Parathyroid adenoma (tissue), 2 donors: Measurements from ENCODE around the gene CAMK1D.
A peak's percentile ranks its signal among the peaks of the same experiment; 100 is the strongest.

ENCODE experiments used
- H2AFZ ChIP-seq: fragments of 300-600 bp; sonication (generic); one replicate; pipeline ENCODE4 v1.7.0; 2017; ENCODE audit warnings: antibody characterized with exemption, mild to moderate bottlenecking
- H3K27ac ChIP-seq: fragments of 300-600 bp; sonication (generic); one replicate; pipeline ENCODE4 v1.7.0; 2017
- H3K27me3 ChIP-seq: fragments of 300-600 bp; sonication (generic); one replicate; pipeline ENCODE4 v1.7.0; 2017; ENCODE audit warnings: low read length; ENCODE audit not compliant: control insufficient read depth, insufficient read depth
- H3K36me3 ChIP-seq: fragments of 300-600 bp; sonication (generic); one replicate; pipeline ENCODE4 v1.7.0; 2017; ENCODE audit warnings: low read length; ENCODE audit not compliant: control insufficient read depth, insufficient read depth
- H3K4me1 ChIP-seq: fragments of 300-600 bp; sonication (generic); one replicate; pipeline ENCODE4 v1.7.0; 2017; ENCODE audit warnings: control low read depth
- H3K4me2 ChIP-seq: fragments of 300-600 bp; sonication (generic); one replicate; pipeline ENCODE4 v1.7.0; 2017; ENCODE audit warnings: low read length
- H3K4me3 ChIP-seq: fragments of 300-600 bp; sonication (generic); one replicate; pipeline ENCODE4 v1.7.0; 2017; ENCODE audit warnings: low read depth, low read length
- H3K79me2 ChIP-seq: fragments of 300-600 bp; sonication (generic); one replicate; pipeline ENCODE4 v1.7.0; 2017; ENCODE audit warnings: control low read depth
- H3K9ac ChIP-seq: fragments of 300-600 bp; sonication (generic); one replicate; pipeline ENCODE4 v1.7.0; 2017; ENCODE audit warnings: mild to moderate bottlenecking
- H3K9me3 ChIP-seq: fragments of 300-600 bp; sonication (generic); one replicate; pipeline ENCODE4 v1.7.0; 2017; ENCODE audit warnings: low read length; ENCODE audit not compliant: control insufficient read depth
- CTCF ChIP-seq: fragments of 300-600 bp; sonication (generic); IDR thresholded peaks from one replicate; pipeline ENCODE4 v1.7.0; 2017; ENCODE audit warnings: antibody characterized with exemption, mild to moderate bottlenecking
- donor health status: primary hyperparathyroidism.

The CAMK1D gene

GRCh38 chr10:12780634-12781601 is 431.6 kb downstream of the CAMK1D start:
- Histone ChIP-seq H2AFZ (no peak overlapping the region), H3K9ac (no peak overlapping the region), H3K4me2 (no peak overlapping the region), H3K79me2 (no peaks in the 10 kb centered on the region), H3K9me3 (no peaks in the 10 kb centered on the region), H3K27ac (no peak overlapping the region), H3K36me3 (no peaks in the 10 kb centered on the region), H3K4me1 (no peaks in the 10 kb centered on the region), H3K4me3 (no peak overlapping the region), H3K27me3 (no peaks in the 10 kb centered on the region)
- TF ChIP-seq CTCF: no peak

- no peak overlapping the region for H3K9ac ChIP-seq
- no peak overlapping the region for H3K27ac ChIP-seq
Measured at GRCh38 chr10:12781976-12782375, 432.6 kb downstream of the CAMK1D start.

DNA sequence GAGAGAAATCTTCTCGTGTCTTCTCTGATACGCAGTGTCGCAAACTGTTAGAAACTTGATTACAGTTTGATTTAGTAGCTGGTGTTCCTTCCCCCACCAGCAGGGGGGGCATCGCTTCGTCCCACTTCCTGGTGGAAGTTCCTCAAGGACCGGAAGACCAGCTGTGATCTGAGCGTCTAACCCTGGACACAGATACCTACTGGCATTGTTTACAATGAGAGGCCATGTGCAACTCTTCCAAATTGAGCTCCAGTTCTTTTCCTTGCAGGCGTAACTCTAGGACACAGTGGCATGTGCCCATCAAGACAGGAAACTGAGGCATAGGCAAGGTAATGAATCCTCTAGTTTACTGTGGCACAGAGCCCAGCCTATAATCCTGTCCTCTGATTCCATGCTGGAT is 433.2 kb downstream of the CAMK1D start:
- Histone ChIP-seq H3K4me2 (no peak overlapping the region), H3K79me2 (no peaks in the 10 kb centered on the region), H3K4me1 (no peaks in the 10 kb centered on the region), H3K27me3 (no peaks in the 10 kb centered on the region), H3K9me3 (no peaks in the 10 kb centered on the region), H3K9ac (no peak overlapping the region), H2AFZ (no peak overlapping the region), H3K36me3 (no peaks in the 10 kb centered on the region), H3K27ac (no peak overlapping the region), H3K4me3 (no peak overlapping the region)
- peak; percentile 25 for TF ChIP-seq CTCF

More at GRCh38 chr10:12781976-12782375, 432.6 kb downstream of the CAMK1D start:
- Histone ChIP-seq H3K4me3 (no peak overlapping the region), H3K36me3 (no peaks in the 10 kb centered on the region), H3K4me1 (no peaks in the 10 kb centered on the region), H3K79me2 (no peaks in the 10 kb centered on the region), H2AFZ (no peak overlapping the region), H3K27me3 (no peaks in the 10 kb centered on the region), H3K9me3 (no peaks in the 10 kb centered on the region), H3K4me2 (no peak overlapping the region)
- TF ChIP-seq CTCF: no peak

DNA sequence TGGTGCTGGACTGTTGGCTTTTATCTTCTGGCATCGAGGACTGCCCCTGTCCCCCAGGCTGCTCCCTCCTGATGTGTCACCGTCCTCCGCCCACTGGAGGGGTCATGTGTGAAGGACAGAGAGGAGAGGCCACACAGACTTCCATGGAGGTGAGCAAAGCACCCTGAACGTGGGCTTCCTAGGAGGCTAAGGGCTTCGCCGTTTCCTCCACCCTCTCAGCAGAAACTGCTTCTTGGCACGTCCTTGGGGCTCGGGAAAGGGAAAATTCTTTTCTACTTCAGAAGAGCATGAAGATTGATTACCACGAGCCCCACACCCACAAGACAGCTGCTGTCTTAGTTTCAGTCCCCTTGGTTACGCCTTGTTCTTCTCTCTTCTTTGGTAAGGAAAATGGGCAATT is 433.9 kb downstream of the CAMK1D start:
- no peak for TF ChIP-seq CTCF
- no peaks in the 10 kb centered on the region for H3K9me3 ChIP-seq
- no peak overlapping the region for H2AFZ ChIP-seq
- H3K27me3 ChIP-seq: no peaks in the 10 kb centered on the region
- no peak overlapping the region for H3K4me2 ChIP-seq
- H3K9ac ChIP-seq: no peak overlapping the region
- no peak overlapping the region for H3K4me3 ChIP-seq
- no peaks in the 10 kb centered on the region for H3K79me2 ChIP-seq
- H3K36me3 ChIP-seq: no peaks in the 10 kb centered on the region
- no peaks in the 10 kb centered on the region for H3K4me1 ChIP-seq
- H3K27ac ChIP-seq: no peak overlapping the region
